ENCODE data around the gene HOXB7. TPM values are rescaled to one million over a fixed set of nuclear protein-coding genes. Genes with fewer than 3 reads are reported as not detected.
A peak's percentile ranks its signal among the peaks of the same experiment; 100 is the strongest.

The HOXB7 gene
- total RNA-seq, 1 donor from 2014 or later = 8.5 TPM

GRCh38 chr17:48609759-48610281, 997 bp downstream of the HOXB7 start:
- H3K27ac Mint-ChIP-seq (ENCODE audit: unreplicated experiment) = no peak overlapping the region
- TF ChIP-seq CTCF (conservative IDR thresholded peaks at IDR 0.05) = no peak
- peak overlapping the region; percentile 82 for H3K4me3 Mint-ChIP-seq
- peaks cover 100% of the 10 kb centered on the region for H3K27me3 Mint-ChIP-seq (ENCODE audit: low read depth)
- H3K4me1 Mint-ChIP-seq = peaks cover 28% of the 10 kb centered on the region
- peaks cover 18% of the 10 kb centered on the region for H3K36me3 Mint-ChIP-seq (ENCODE audit: low read depth)
- DNase-seq (ENCODE audit: low read depth, low spot score) = no peak
- no peaks in the 10 kb centered on the region for H3K9me3 Mint-ChIP-seq

DNA sequence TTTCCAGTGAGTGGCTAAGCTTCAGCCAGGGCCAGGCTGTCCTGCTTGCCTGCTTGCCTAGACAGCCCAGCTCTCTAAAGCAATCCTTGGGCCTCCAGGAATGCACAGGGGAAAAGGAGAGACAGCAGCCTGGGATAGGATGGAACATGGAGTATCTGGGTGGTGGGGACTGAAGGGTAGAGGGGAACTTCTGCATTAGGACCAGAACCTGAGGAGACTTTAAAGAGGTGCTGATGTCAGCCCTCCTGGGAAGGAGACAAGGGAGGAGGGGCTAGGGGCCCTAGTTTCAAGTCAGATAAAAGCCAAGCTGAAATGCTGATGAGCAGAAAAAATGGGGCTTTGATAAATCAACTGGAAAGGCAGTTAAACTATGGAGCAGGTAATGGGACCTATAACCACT, 1.8 kb downstream of the HOXB7 start:
- H3K4me3 Mint-ChIP-seq = peak overlapping the region; percentile 82
- H3K27ac Mint-ChIP-seq (ENCODE audit: unreplicated experiment) = no peak overlapping the region

DNA sequence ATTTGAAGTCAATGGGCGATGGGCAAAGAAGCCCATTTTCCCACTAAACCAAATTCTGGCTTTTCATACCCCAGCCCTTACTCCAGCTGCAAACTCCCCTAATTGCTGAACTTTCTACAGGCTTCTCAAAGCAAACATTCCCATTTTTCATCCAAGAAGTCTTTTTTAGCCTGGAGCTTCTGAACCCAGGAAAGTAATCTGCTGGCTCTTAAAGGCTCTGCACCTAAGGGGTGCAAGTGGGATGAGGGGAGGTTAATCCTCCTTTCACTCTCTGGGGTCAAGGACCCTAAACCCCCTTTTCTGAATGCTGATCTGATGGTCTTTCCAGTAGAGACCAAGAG, 2.4 kb downstream of the HOXB7 start:
- H3K4me3 Mint-ChIP-seq = peak overlapping the region; percentile 82
- no peak for TF ChIP-seq CTCF (conservative IDR thresholded peaks at IDR 0.05)

More for the DNA sequence above, 1.8 kb downstream of the HOXB7 start:
- H3K27me3 Mint-ChIP-seq (ENCODE audit: low read depth) = peaks cover 100% of the 10 kb centered on the region
- no peak for TF ChIP-seq CTCF (conservative IDR thresholded peaks at IDR 0.05)
- no peak for DNase-seq (ENCODE audit: low read depth, low spot score)
- peaks cover 28% of the 10 kb centered on the region for H3K4me1 Mint-ChIP-seq
- peaks cover 20% of the 10 kb centered on the region for H3K36me3 Mint-ChIP-seq (ENCODE audit: low read depth)
- no peaks in the 10 kb centered on the region for H3K9me3 Mint-ChIP-seq

DNA sequence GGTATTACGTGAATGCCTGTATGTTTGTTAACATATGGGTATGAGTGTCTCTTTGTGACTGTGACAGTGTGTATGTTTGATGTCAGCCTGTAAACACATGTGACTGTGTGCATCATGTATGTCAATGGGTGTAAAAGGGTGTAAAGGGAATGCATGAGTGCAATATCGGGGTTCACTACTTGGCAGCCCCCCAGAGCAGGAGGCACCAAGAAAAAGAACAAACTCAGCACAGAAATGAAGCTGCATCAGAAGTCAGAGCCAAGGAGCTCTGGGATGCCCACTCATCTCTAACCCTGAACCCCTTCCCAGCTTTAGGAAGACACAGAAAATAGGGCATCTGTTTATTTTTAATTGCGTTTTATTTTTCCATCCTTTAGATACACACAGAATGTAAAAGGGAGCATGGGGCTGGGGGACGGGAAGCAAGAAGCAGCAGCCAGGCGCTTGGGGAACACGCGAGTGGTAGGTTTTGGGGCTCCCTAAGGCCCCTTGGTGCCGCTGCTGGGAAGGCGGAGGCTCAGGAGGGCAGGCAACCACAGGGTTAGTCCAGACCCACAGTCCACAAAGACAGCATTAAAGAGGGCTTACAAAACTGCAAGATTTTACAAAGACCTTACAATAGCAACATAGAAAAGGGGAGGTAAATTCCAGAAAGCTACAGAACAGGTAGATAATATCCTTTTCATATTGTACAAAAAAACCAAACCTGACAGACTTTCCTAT, 3.8 kb downstream of the HOXB7 start:
- H3K36me3 Mint-ChIP-seq (ENCODE audit: low read depth) = peaks cover 10% of the 10 kb centered on the region
- peak overlapping the region; percentile 73 for H3K27ac Mint-ChIP-seq (ENCODE audit: unreplicated experiment)
- H3K27me3 Mint-ChIP-seq (ENCODE audit: low read depth) = peaks cover 100% of the 10 kb centered on the region
- no peak for DNase-seq (ENCODE audit: low read depth, low spot score)
- no peaks in the 10 kb centered on the region for H3K9me3 Mint-ChIP-seq
- H3K4me3 Mint-ChIP-seq = peak overlapping the region; percentile 81
- peaks cover 18% of the 10 kb centered on the region for H3K4me1 Mint-ChIP-seq
- no peak for TF ChIP-seq CTCF (conservative IDR thresholded peaks at IDR 0.05)

More for the DNA sequence above, 2.4 kb downstream of the HOXB7 start:
- no peak for DNase-seq (ENCODE audit: low read depth, low spot score)
- peaks cover 28% of the 10 kb centered on the region for H3K4me1 Mint-ChIP-seq
- no peaks in the 10 kb centered on the region for H3K9me3 Mint-ChIP-seq
- peaks cover 17% of the 10 kb centered on the region for H3K36me3 Mint-ChIP-seq (ENCODE audit: low read depth)
- H3K27ac Mint-ChIP-seq (ENCODE audit: unreplicated experiment) = no peak overlapping the region
- peaks cover 100% of the 10 kb centered on the region for H3K27me3 Mint-ChIP-seq (ENCODE audit: low read depth)

- H3K4me1 Mint-ChIP-seq = peaks cover 18% of the 10 kb centered on the region
- no peak for DNase-seq (ENCODE audit: low read depth, low spot score)
- peaks cover 10% of the 10 kb centered on the region for H3K36me3 Mint-ChIP-seq (ENCODE audit: low read depth)
- H3K9me3 Mint-ChIP-seq = no peaks in the 10 kb centered on the region
- H3K4me3 Mint-ChIP-seq = peak overlapping the region; percentile 81
- no peak for TF ChIP-seq CTCF (conservative IDR thresholded peaks at IDR 0.05)
- peaks cover 100% of the 10 kb centered on the region for H3K27me3 Mint-ChIP-seq (ENCODE audit: low read depth)
- peak overlapping the region; percentile 73 for H3K27ac Mint-ChIP-seq (ENCODE audit: unreplicated experiment)
Observed at GRCh38 chr17:48605991-48606891, 4.6 kb downstream of the HOXB7 start.

All from neural crest cell (in vitro differentiated cells).